Measurements from ENCODE around the gene COL15A1. TPM values are rescaled to one million over a fixed set of nuclear protein-coding genes. Genes with fewer than 3 reads are reported as not detected.

COL15A1 gene
- total and polyA plus RNA-seq, 4 donors, result 6.3 to 126 (median 36.4) TPM

DNA sequence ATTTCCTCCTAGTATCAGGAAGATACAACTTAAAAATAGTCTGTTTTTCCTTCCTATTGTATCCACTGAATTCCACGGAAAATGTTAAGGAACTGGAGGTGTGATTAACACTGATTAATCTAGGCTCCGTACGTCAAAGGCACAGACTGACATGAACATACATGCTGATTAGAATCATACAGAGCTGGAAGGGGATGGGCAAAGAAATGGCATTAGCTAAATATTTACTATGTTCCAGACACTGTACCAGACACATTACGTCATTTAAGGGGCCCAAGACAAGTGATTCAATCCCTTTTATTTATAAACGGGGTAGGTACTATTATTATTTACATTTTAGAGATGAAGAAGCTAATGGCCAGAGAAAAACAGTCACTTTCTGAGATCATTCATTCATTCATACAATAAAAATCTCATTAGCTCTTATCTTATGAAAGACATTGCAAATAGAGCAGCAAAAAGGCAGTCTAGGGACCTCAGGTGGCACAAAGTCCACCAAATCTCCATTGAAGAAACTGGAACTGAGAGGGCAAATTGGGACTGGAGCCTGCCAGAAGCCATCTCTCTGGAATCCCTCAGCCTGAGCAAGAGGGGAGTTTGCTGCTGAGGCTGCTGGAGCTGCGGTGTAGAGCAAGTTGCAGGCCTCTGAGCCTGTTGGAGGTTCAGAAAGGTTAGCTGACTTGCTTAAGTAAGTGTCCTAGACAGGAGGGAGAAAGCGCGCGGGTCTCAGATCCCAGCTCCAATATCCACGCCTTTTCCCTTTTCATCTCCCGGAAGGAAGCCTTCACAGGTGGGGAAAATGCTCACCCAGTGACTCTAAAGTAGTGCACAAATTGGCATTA lies 159.6 kb downstream of the COL15A1 start:
- Histone ChIP-seq H3K36me3 (ENCODE audit: control insufficient read depth in 1 of 2, insufficient read depth in 2 of 2, low read length in 1 of 2) (no peaks in the 10 kb centered on the region), H3K9me3 (ENCODE audit: control insufficient read depth, low read length) (no peaks in the 10 kb centered on the region), H3K27ac (ENCODE audit: low read depth in 1 of 2, low read length in 2 of 2) (peak overlapping the region; percentile 15 to 98), H3K4me1 (ENCODE audit: control insufficient read depth in 1 of 2, insufficient read depth in 2 of 2, low read length in 2 of 2) (peaks cover 0 to 5% of the 10 kb centered on the region in 2 donors), H3K4me3 (ENCODE audit: low read length in 2 of 2) (no peak overlapping the region), H3K27me3 (ENCODE audit: control insufficient read depth in 1 of 2, insufficient read depth in 2 of 2, low read length in 1 of 2) (no peaks in the 10 kb centered on the region)
- intact Hi-C loops (cut with DNase I), result loop anchor here in 1 of 2 donors (5.0 kb wide), 1 partner anchor 71 kb away; no protein-coding TSS in a partner anchor
- DNase-seq (no peak), ATAC-seq (ENCODE audit: low FRiP score) (no peak)
- WGBS, 2 donors, result 19% methylated on average over 11 of the region's 11 CpGs

DNA sequence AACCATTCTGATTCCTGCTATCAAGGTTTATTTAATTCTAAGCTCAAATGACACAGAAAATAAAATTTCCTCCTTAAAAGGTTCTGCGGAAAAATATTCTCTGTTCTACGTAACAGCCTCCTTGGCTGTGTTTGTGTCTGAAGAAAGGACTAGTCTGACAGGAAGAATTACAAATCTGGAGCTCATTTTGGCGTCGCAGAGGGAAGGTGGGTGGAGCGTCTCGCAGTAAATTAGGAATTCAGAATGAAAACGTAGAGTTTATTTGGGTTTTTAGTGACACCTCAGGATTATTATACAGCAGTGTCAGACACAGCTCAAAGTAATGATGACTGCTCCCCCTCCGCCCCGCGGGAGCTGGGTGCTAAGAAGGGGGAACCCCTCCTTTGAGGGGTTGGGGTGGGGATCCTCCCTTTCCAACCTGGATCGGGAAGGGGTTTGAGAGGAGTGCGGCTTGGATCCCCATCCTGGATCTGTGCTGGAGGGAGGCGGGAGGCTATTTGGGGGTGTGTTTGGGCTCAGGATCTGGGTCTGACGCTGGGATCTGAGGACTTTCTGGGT lies 160.3 kb downstream of the COL15A1 start:
- H3K9me3 ChIP-seq (ENCODE audit: control insufficient read depth, low read length), result no peaks in the 10 kb centered on the region
- intact Hi-C loops (cut with DNase I), result loop anchor here in 1 of 2 donors (5.0 kb wide), 1 partner anchor 72 kb away; no protein-coding TSS in a partner anchor
- DNase-seq (peak in 1 of 2 donors; percentile 77), ATAC-seq (ENCODE audit: low FRiP score) (peak; percentile 52)
- peak overlapping the region; percentile 12 to 45 for H3K4me3 ChIP-seq (ENCODE audit: low read length in 2 of 2)
- peaks cover 0 to 5% of the 10 kb centered on the region in 2 donors for H3K4me1 ChIP-seq (ENCODE audit: control insufficient read depth in 1 of 2, insufficient read depth in 2 of 2, low read length in 2 of 2)
- peak overlapping the region; percentile 98 to 99 for H3K27ac ChIP-seq (ENCODE audit: low read depth in 1 of 2, low read length in 2 of 2)
- WGBS, 2 donors, result 1 to 2% methylated on average over 14 of the region's 14 CpGs
- no peaks in the 10 kb centered on the region for H3K36me3 ChIP-seq (ENCODE audit: control insufficient read depth in 1 of 2, insufficient read depth in 2 of 2, low read length in 1 of 2)
- H3K27me3 ChIP-seq (ENCODE audit: control insufficient read depth in 1 of 2, insufficient read depth in 2 of 2, low read length in 1 of 2), result no peaks in the 10 kb centered on the region

DNA sequence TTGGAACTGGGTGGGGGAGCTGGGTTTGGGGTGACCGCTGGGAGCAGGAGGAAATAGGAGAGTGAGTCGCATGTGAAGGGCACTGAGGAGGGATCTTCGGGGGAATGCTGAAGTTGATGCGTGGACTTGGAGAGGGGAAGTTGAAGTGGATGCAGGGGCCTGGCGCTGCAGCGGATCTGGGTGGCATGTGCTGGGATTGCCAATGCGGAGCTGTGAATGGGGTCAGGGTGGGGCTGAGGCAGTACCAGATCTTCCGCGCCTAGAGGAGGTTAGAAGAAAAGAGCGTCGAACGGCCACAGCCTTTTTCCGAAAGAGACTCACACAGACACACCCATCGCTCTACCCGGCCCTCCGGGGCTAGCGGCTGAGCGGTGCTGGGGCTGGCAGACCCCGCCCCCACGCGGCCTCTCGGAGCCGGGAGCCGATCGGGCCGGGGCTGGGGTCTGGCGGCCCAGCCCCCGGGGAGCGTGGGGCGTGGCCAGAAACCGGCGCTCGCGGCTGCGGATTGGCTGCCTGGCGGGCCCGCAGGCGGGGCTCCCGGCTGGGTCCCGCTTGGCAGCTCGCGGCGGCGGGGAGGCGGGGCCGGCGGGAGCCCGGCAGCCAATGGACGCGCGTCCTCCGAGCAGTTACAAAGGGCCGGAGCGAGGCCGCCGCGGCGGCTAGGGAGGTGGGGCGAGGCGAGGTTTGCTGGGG lies 160.9 kb downstream of the COL15A1 start, which contains the start of gene TGFBR1:
TSS of gene TGFBR1 (plus strand) at position 655 of the 693 bp plus-strand sequence. CDS start 93 bp downstream, outside the sequence.
- ATAC-seq (ENCODE audit: low FRiP score), result peak; percentile 95
- WGBS, 2 donors, result 0% methylated on average over 50 to 60 of the region's 60 CpGs
- intact Hi-C loops (cut with DNase I), result loop anchor here in 1 of 2 donors (5.0 kb wide), 1 partner anchor 72 kb away; no protein-coding TSS in a partner anchor

DNA sequence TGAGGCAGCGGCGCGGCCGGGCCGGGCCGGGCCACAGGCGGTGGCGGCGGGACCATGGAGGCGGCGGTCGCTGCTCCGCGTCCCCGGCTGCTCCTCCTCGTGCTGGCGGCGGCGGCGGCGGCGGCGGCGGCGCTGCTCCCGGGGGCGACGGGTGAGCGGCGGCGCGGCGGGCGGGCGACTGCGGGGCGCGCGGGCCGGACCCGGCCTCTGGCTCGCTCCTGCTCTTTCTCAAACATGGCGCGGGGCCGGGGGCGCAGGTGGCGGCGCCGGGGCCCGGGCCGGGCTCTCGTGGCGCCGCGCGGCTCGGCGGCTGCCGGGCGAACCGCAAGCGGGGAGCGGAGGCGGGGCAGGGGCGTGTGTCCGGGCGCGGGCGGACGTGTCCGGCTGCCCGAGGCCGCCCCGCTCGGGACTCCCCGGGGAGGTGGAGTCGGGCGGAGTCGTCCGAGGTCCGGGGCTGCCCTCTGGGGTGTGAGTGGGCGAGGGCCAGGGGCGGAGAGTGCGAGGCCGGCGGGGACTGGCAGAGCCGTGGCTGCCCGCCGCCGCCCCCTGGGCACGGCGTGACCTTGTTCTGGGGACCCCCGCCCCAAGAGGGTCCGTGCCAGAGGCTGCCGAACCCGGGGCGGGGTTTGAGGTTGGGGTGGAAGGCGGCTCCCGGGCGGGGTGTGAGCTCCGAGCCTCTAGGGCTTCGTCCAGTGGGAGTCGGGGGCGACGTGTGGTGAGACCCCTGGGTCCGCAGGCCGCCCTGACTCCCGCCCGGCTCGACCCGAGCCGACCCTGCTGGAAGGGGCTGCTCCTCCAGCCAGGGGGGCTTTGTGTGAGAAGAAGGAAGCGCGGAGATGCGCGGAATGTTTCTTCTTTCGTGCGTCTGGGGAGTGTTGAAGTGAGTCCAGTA lies 161.7 kb downstream of the COL15A1 start:
- intact Hi-C loops (cut with DNase I), result no loop called here
- Histone ChIP-seq H3K9me3 (ENCODE audit: control insufficient read depth, low read length) (no peaks in the 10 kb centered on the region), H3K27me3 (ENCODE audit: control insufficient read depth in 1 of 2, insufficient read depth in 2 of 2, low read length in 1 of 2) (no peaks in the 10 kb centered on the region), H3K4me3 (ENCODE audit: low read length in 2 of 2) (peak overlapping the region; percentile 95 to 99), H3K27ac (ENCODE audit: low read depth in 1 of 2, low read length in 2 of 2) (peak overlapping the region; percentile 80 to 99), H3K36me3 (ENCODE audit: control insufficient read depth in 1 of 2, insufficient read depth in 2 of 2, low read length in 1 of 2) (peaks cover 0 to 2% of the 10 kb centered on the region in 2 donors), H3K4me1 (ENCODE audit: control insufficient read depth in 1 of 2, insufficient read depth in 2 of 2, low read length in 2 of 2) (peaks cover 0 to 5% of the 10 kb centered on the region in 2 donors)
- WGBS, 2 donors, result 0 to 1% methylated on average over 48 to 118 of the region's 118 CpGs
- ATAC-seq (ENCODE audit: low FRiP score) (peak; percentile 82), DNase-seq (peak; percentile 91 to 93)

More for the DNA sequence above, 160.9 kb downstream of the COL15A1 start, which contains the start of gene TGFBR1:
- peaks cover 0 to 5% of the 10 kb centered on the region in 2 donors for H3K4me1 ChIP-seq (ENCODE audit: control insufficient read depth in 1 of 2, insufficient read depth in 2 of 2, low read length in 2 of 2)
- no peaks in the 10 kb centered on the region for H3K27me3 ChIP-seq (ENCODE audit: control insufficient read depth in 1 of 2, insufficient read depth in 2 of 2, low read length in 1 of 2)
- peak within 1 kb of the TSS; percentile 80 to 99 for H3K27ac ChIP-seq (ENCODE audit: low read depth in 1 of 2, low read length in 2 of 2)
- peak; percentile 96 to 97 for DNase-seq
- no peaks in the 10 kb centered on the region for H3K9me3 ChIP-seq (ENCODE audit: control insufficient read depth, low read length)
- H3K36me3 ChIP-seq (ENCODE audit: control insufficient read depth in 1 of 2, insufficient read depth in 2 of 2, low read length in 1 of 2), result peaks cover 0 to 2% of the 10 kb centered on the region in 2 donors
- H3K4me3 ChIP-seq (ENCODE audit: low read length in 2 of 2), result peak within 1 kb of the TSS; percentile 95 to 99

DNA sequence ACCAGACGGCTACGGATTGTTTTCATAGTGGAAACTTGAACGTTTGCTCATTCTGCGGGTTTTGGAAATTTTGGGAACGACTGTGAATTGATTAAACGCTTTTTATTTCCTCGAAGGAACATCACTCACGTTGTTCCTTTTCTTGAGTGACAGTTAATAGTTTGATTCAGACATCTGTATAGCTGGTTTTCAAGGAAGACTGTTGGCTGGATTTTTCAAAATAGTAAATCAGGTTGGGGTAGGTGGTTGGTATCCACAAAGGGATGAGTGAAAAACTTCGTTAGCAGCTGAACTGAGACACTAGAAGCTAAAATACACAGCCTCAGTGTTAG lies 162.3 kb downstream of the COL15A1 start:
- Histone ChIP-seq H3K4me3 (ENCODE audit: low read length in 2 of 2) (peak overlapping the region; percentile 95 to 99), H3K4me1 (ENCODE audit: control insufficient read depth in 1 of 2, insufficient read depth in 2 of 2, low read length in 2 of 2) (peaks cover 0 to 5% of the 10 kb centered on the region in 2 donors), H3K27me3 (ENCODE audit: control insufficient read depth in 1 of 2, insufficient read depth in 2 of 2, low read length in 1 of 2) (no peaks in the 10 kb centered on the region), H3K9me3 (ENCODE audit: control insufficient read depth, low read length) (no peaks in the 10 kb centered on the region), H3K27ac (ENCODE audit: low read depth in 1 of 2, low read length in 2 of 2) (peak overlapping the region in 1 of 2 donors; percentile 80), H3K36me3 (ENCODE audit: control insufficient read depth in 1 of 2, insufficient read depth in 2 of 2, low read length in 1 of 2) (peaks cover 0 to 2% of the 10 kb centered on the region in 2 donors)
- ATAC-seq (ENCODE audit: low FRiP score) (no peak), DNase-seq (no peak)
- WGBS, 2 donors, result 0% methylated on average over 9 of the region's 9 CpGs
- intact Hi-C loops (cut with DNase I), result no loop called here

DNA sequence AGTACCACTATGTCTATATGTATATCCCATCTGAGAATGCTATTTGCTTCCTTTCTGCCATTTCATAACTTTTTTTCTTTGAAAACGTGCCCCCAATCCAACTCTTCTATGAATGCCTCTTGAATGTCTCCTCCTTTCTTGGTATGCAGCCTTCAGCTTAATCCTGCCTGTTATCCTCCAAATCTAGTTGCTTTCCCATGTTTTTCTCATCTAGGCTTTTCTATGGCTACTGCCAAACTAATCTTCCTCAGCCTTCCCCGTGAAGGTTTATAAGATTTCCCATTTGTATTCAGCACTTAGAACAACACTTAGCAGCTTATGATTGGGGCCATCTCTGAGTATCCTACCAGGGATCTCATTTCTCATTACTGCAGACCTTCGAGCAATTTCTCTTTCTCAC lies 163.7 kb downstream of the COL15A1 start:
- ATAC-seq (ENCODE audit: low FRiP score), result no peak
- Histone ChIP-seq H3K4me3 (ENCODE audit: low read length in 2 of 2) (no peak overlapping the region), H3K27me3 (ENCODE audit: control insufficient read depth in 1 of 2, insufficient read depth in 2 of 2, low read length in 1 of 2) (no peaks in the 10 kb centered on the region), H3K9me3 (ENCODE audit: control insufficient read depth, low read length) (no peaks in the 10 kb centered on the region), H3K4me1 (ENCODE audit: control insufficient read depth in 1 of 2, insufficient read depth in 2 of 2, low read length in 2 of 2) (peaks cover 1 to 5% of the 10 kb centered on the region in 2 donors), H3K36me3 (ENCODE audit: control insufficient read depth in 1 of 2, insufficient read depth in 2 of 2, low read length in 1 of 2) (peaks cover 0 to 2% of the 10 kb centered on the region in 2 donors), H3K27ac (ENCODE audit: low read depth in 1 of 2, low read length in 2 of 2) (no peak overlapping the region)
- intact Hi-C loops (cut with DNase I), result no loop called here
- no peak for DNase-seq
- 2 to 7% methylated on average over 3 of the region's 3 CpGs for WGBS, 2 donors

DNA sequence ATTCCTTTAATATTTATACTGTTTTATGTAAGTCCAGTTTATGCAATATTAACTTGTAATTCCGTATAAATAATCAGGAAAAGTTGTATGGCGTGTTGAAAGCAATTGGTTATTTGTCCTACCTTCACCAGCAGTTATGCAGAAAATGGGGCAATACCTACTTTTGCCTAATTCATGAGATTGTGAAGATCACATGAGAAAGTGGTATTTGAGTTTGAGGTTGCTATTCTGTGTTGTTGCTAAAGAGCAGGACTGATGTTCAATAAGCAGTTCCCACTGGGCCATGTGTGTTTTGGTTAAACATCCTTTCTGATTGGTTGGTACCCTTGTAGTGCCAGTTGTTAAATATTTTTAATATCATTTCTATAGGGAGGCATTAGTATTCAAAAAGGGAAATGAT lies 164.4 kb downstream of the COL15A1 start:
- H3K4me1 ChIP-seq (ENCODE audit: control insufficient read depth in 1 of 2, insufficient read depth in 2 of 2, low read length in 2 of 2), result peaks cover 3 to 8% of the 10 kb centered on the region in 2 donors
- H3K36me3 ChIP-seq (ENCODE audit: control insufficient read depth in 1 of 2, insufficient read depth in 2 of 2, low read length in 1 of 2), result peaks cover 0 to 2% of the 10 kb centered on the region in 2 donors
- H3K27ac ChIP-seq (ENCODE audit: low read depth in 1 of 2, low read length in 2 of 2), result no peak overlapping the region
- no peaks in the 10 kb centered on the region for H3K27me3 ChIP-seq (ENCODE audit: control insufficient read depth in 1 of 2, insufficient read depth in 2 of 2, low read length in 1 of 2)
- intact Hi-C loops (cut with DNase I), result no loop called here
- H3K4me3 ChIP-seq (ENCODE audit: low read length in 2 of 2), result no peak overlapping the region
- ATAC-seq (ENCODE audit: low FRiP score) (no peak), DNase-seq (no peak)
- 73 to 75% methylated on average over 2 of the region's 2 CpGs for WGBS, 2 donors
- H3K9me3 ChIP-seq (ENCODE audit: control insufficient read depth, low read length), result no peaks in the 10 kb centered on the region

DNA sequence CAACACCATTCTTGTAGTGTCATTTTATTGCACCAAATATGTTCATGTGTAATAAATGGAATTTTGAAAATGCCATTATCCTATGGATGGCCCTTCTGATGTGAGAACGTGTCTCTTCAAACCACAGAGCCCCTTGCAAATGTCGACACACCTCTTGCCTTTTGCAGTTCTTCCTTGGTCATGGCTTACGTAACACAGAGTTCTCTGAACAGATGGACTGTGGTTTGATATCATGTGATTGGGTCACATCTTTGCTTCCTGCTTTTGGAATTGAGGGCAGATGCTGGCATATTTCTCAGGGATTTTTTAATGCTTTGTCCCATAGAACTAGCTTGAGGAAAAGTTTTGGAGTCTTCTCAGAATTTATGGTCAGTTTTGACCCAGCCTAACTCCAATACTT lies 165.8 kb downstream of the COL15A1 start:
- H3K4me3 ChIP-seq (ENCODE audit: low read length in 2 of 2), result no peak overlapping the region
- H3K27me3 ChIP-seq (ENCODE audit: control insufficient read depth in 1 of 2, insufficient read depth in 2 of 2, low read length in 1 of 2), result no peaks in the 10 kb centered on the region
- DNase-seq (no peak), ATAC-seq (ENCODE audit: low FRiP score) (no peak)
- intact Hi-C loops (cut with DNase I), result no loop called here
- peaks cover 0 to 2% of the 10 kb centered on the region in 2 donors for H3K36me3 ChIP-seq (ENCODE audit: control insufficient read depth in 1 of 2, insufficient read depth in 2 of 2, low read length in 1 of 2)
- H3K9me3 ChIP-seq (ENCODE audit: control insufficient read depth, low read length), result no peaks in the 10 kb centered on the region
- 84% methylated on average over 3 of the region's 3 CpGs for whole genome bisulfite sequencing, 2 donors
- no peak overlapping the region for H3K27ac ChIP-seq (ENCODE audit: low read depth in 1 of 2, low read length in 2 of 2)
- peaks cover 7 to 11% of the 10 kb centered on the region in 2 donors for H3K4me1 ChIP-seq (ENCODE audit: control insufficient read depth in 1 of 2, insufficient read depth in 2 of 2, low read length in 2 of 2)
